Measurements from ENCODE around the gene TOP3A. TPM values are rescaled to one million over a fixed set of nuclear protein-coding genes. Genes with fewer than 3 reads are reported as not detected.

The TOP3A gene
- total and polyA plus RNA-seq, 2 donors (not counting 1 experiment from before 2014, with no cell fraction given): 13.4 to 55.8 TPM

DNA sequence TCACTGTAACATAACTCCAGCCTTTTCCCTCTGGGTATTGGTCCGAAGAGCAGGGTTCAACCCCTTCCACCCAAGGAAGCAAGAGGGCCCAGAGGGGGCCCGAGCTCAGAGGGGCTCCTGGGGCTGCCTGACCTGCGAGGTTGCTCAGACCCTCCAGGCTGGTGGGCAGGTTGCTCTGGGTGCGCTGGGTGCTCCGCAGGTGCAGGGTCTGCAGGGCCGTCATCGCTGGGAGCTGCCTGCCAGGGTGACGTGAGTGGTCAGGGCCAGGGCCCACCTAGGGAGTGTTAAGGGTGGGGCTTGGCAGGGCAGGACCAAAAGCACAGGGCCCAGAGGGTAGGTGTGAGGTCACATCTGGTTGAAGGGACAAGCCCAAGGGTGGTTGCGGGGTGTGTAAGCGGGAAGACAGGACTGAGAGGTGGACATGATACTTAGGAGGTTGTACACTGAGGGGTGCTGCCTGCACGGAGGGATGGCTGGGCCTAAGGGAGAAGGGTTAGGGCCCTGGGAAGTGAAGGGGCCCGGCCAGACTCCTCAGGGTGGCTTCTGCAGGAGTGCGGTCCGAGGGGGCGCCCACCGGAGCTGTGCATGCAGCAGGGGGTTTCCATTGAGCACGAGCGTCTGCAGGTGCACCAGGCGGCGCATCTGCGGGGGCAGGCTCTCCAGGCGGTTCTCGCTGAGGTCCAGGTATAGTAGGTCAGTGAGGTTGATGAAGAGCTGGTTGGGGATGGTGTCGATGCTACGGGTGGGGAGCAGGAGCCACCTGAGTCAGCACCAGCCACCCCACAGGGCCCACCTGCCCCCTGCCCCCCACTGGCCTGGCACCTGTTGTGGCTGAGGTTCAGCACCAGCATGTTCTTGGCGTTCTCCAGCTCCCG, 60.6 kb downstream of the TOP3A start:
- no peak overlapping the region for H3K9ac ChIP-seq (ENCODE audit: low read length)
- Mint-ChIP-seq H3K9me3 (ENCODE audit: insufficient read depth) (no peaks in the 10 kb centered on the region), H3K4me1 (peaks cover 18% of the 10 kb centered on the region), H3K27ac (no peak overlapping the region), H3K27me3 (no peaks in the 10 kb centered on the region), H3K4me3 (no peak overlapping the region)
- no peak overlapping the region for H3K4me2 ChIP-seq (replicated peaks; ENCODE audit: low read depth, low read length, poor library complexity, severe bottlenecking)
- H3K79me2 ChIP-seq (ENCODE audit: control insufficient read depth, insufficient read depth, low read length): peaks cover 39% of the 10 kb centered on the region
- 93% methylated on average over 26 of the region's 27 CpGs for WGBS (ENCODE audit: insufficient coverage)
- peaks cover 15 to 20% of the 10 kb centered on the region in 2 donors for H3K4me1 ChIP-seq (ENCODE audit: control insufficient read depth in 2 of 2, insufficient read depth in 2 of 2, low read length in 2 of 2)
- no peak overlapping the region for H3K27ac ChIP-seq (ENCODE audit: low read length in 2 of 2)
- POLR2A ChIA-PET: no interaction called here
- CTCF ChIA-PET: no interaction called here
- ATAC-seq (ENCODE audit: low read depth) (no peak), DNase-seq (no peak)
- no peak for TF ChIP-seq EZH2 (IDR thresholded peaks at IDR 0.05; ENCODE audit: borderline replicate concordance, insufficient read depth, low read depth, low read length, poor library complexity, severe bottlenecking)
- TF ChIP-seq, protein P1, sequence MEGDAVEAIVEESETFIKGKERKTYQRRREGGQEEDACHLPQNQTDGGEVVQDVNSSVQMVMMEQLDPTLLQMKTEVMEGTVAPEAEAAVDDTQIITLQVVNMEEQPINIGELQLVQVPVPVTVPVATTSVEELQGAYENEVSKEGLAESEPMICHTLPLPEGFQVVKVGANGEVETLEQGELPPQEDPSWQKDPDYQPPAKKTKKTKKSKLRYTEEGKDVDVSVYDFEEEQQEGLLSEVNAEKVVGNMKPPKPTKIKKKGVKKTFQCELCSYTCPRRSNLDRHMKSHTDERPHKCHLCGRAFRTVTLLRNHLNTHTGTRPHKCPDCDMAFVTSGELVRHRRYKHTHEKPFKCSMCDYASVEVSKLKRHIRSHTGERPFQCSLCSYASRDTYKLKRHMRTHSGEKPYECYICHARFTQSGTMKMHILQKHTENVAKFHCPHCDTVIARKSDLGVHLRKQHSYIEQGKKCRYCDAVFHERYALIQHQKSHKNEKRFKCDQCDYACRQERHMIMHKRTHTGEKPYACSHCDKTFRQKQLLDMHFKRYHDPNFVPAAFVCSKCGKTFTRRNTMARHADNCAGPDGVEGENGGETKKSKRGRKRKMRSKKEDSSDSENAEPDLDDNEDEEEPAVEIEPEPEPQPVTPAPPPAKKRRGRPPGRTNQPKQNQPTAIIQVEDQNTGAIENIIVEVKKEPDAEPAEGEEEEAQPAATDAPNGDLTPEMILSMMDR (IDR thresholded peaks at IDR 0.05): no peak
- H3K27me3 ChIP-seq (replicated peaks in 1 of 4; ENCODE audit: control extremely low read depth in 1 of 4, control insufficient read depth in 3 of 4, insufficient read depth in 4 of 4, low read length in 3 of 4): no peaks in the 10 kb centered on the region
- no peak overlapping the region for H3K4me3 ChIP-seq (ENCODE audit: control extremely low read depth in 1 of 5, extremely low read depth in 1 of 5, insufficient read depth in 1 of 5, low read depth in 2 of 5, low read length in 4 of 5)
- no peak overlapping the region for H2AFZ ChIP-seq (ENCODE audit: insufficient read depth, low read depth, low read length, poor library complexity, severe bottlenecking)
- peaks cover 45% of the 10 kb centered on the region for H4K20me1 ChIP-seq (ENCODE audit: control insufficient read depth, insufficient read depth, low read length, poor library complexity, severe bottlenecking)
- H3K36me3 ChIP-seq (replicated peaks in 1 of 2; ENCODE audit: control extremely low read depth in 1 of 2, control insufficient read depth in 1 of 2, extremely low read depth in 1 of 2, insufficient read depth in 2 of 2, low read length in 1 of 2): peaks cover 0 to 64% of the 10 kb centered on the region in 2 experiments
- no peaks in the 10 kb centered on the region for H3K9me3 ChIP-seq (ENCODE audit: control extremely low read depth in 1 of 3, control insufficient read depth in 2 of 3, insufficient read depth in 1 of 3, low read length in 2 of 3)
- intact Hi-C loops (cut with micrococcal nuclease): no loop called here

DNA sequence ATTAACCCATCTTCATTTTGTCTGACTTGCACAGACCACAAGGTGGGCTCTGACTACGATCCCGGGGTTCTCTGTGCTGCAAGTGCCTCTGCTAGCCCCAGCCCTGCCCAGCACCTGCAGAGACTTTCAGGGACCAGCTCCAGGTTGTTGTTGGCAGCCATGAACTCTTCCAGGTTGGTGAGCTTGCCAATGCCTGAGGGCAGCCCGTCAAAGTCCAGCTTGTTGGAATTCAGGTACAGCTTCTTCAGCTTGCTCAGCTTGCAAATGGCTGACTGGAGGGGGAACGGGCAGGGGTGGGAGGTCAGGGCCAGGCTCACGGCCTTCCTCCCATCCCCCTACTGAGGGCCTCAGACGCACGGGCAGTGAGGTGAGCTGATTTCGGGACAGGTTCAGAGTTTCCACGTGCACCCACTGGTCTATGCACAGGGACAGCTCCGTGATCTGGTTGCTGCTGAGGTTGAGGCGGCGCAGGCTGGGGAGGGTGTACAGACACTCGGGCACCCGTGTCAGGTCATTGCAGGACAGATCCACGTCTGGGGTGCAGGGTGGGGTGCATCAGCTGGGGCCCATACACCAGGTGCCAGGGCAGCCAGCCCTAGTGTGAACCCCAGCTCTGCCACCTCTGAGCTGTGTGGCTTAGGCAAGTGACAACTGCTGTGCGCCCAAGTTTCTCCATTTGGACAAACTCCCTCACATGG, 61.5 kb downstream of the TOP3A start:
- Histone ChIP-seq H3K4me3 (ENCODE audit: control extremely low read depth in 1 of 5, extremely low read depth in 1 of 5, insufficient read depth in 1 of 5, low read depth in 2 of 5, low read length in 4 of 5) (no peak overlapping the region), H3K9ac (ENCODE audit: low read length) (no peak overlapping the region), H3K36me3 (replicated peaks in 1 of 2; ENCODE audit: control extremely low read depth in 1 of 2, control insufficient read depth in 1 of 2, extremely low read depth in 1 of 2, insufficient read depth in 2 of 2, low read length in 1 of 2) (peaks cover 0 to 73% of the 10 kb centered on the region in 2 experiments), H4K20me1 (ENCODE audit: control insufficient read depth, insufficient read depth, low read length, poor library complexity, severe bottlenecking) (peaks cover 45% of the 10 kb centered on the region), H3K79me2 (ENCODE audit: control insufficient read depth, insufficient read depth, low read length) (peaks cover 32% of the 10 kb centered on the region), H3K27ac (ENCODE audit: low read length in 2 of 2) (no peak overlapping the region), H3K27me3 (replicated peaks in 1 of 4; ENCODE audit: control extremely low read depth in 1 of 4, control insufficient read depth in 3 of 4, insufficient read depth in 4 of 4, low read length in 3 of 4) (no peaks in the 10 kb centered on the region), H3K4me2 (replicated peaks; ENCODE audit: low read depth, low read length, poor library complexity, severe bottlenecking) (no peak overlapping the region), H3K9me3 (ENCODE audit: control extremely low read depth in 1 of 3, control insufficient read depth in 2 of 3, insufficient read depth in 1 of 3, low read length in 2 of 3) (no peaks in the 10 kb centered on the region), H3K4me1 (ENCODE audit: control insufficient read depth in 2 of 2, insufficient read depth in 2 of 2, low read length in 2 of 2) (peaks cover 12 to 14% of the 10 kb centered on the region in 2 donors), H2AFZ (ENCODE audit: insufficient read depth, low read depth, low read length, poor library complexity, severe bottlenecking) (no peak overlapping the region)
- Mint-ChIP-seq H3K4me3 (no peak overlapping the region), H3K9me3 (ENCODE audit: insufficient read depth) (no peaks in the 10 kb centered on the region), H3K27me3 (no peaks in the 10 kb centered on the region), H3K27ac (no peak overlapping the region), H3K4me1 (peaks cover 16% of the 10 kb centered on the region)
- ATAC-seq (ENCODE audit: low read depth) (no peak), DNase-seq (no peak)
- intact Hi-C loops (cut with micrococcal nuclease): no loop called here
- CTCF ChIA-PET: no interaction called here
- POLR2A ChIA-PET: no interaction called here
- 96% methylated on average over 15 of the region's 16 CpGs for WGBS (ENCODE audit: insufficient coverage)
- TF ChIP-seq, protein P1 (IDR thresholded peaks at IDR 0.05): no peak
- no peak for TF ChIP-seq EZH2 (IDR thresholded peaks at IDR 0.05; ENCODE audit: borderline replicate concordance, insufficient read depth, low read depth, low read length, poor library complexity, severe bottlenecking)
